ENCODE measurements around the gene CEP192.

DNA sequence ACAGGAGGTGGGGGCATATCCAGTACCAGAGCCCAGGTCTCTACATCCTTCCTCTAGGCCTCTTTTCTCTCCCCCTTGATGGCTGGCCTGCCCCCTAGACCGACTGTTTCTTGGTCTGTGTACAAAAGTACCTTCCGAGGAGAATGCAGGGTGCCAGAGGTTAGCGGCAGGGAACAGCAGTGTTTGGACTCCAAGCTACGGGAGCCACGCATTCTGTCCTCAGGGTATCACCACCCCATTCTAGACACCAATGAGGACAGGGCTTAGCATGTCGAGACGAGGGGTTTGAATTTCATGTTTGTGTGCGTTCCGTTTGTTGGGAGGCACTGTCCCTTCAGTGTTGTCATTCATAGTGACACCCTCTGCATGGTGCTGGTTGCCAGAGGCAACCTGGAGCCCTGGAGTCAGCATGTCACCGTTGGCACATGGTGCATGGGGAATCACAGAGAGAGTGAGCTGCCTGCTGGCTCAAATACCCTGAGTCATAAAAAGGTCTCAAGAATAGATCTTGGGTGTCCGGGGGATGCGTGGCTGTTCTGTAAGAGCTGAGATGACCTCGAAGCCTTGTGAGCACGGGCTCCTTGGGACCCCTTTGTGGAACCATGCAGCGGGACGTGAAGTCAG, 170.2 kb downstream of the CEP192 start:
- no peak for TF ChIP-seq POLR2A (IDR thresholded peaks at IDR 0.05)
- TF ChIP-seq, protein P1, sequence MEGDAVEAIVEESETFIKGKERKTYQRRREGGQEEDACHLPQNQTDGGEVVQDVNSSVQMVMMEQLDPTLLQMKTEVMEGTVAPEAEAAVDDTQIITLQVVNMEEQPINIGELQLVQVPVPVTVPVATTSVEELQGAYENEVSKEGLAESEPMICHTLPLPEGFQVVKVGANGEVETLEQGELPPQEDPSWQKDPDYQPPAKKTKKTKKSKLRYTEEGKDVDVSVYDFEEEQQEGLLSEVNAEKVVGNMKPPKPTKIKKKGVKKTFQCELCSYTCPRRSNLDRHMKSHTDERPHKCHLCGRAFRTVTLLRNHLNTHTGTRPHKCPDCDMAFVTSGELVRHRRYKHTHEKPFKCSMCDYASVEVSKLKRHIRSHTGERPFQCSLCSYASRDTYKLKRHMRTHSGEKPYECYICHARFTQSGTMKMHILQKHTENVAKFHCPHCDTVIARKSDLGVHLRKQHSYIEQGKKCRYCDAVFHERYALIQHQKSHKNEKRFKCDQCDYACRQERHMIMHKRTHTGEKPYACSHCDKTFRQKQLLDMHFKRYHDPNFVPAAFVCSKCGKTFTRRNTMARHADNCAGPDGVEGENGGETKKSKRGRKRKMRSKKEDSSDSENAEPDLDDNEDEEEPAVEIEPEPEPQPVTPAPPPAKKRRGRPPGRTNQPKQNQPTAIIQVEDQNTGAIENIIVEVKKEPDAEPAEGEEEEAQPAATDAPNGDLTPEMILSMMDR (IDR thresholded peaks at IDR 0.05 in 8 of 11, conservative IDR thresholded peaks at IDR 0.05 in 3 of 11): no peak
- no peak for TF ChIP-seq POLR2AphosphoS5 (IDR thresholded peaks at IDR 0.05)

Data from spleen (tissue), 7 donors.